GM18867 (cell line): ENCODE results near the gene EGR1.

ENCODE experiments used
- ATAC-seq: cut with Tn5 transposase; IDR thresholded peaks from one replicate; pipeline ENCODE4 v1.9.1; 2021; ENCODE audit warnings: mild to moderate bottlenecking, moderate library complexity; ENCODE audit not compliant: unreplicated experiment

Gene EGR1

GRCh38 chr5:138465261-138466124 is at the start of gene EGR1:
TSS of gene EGR1 (plus strand) at chr5:138465479. CDS start at chr5:138465762, 283 bp downstream.
- ATAC-seq, result peak; percentile 57

- ATAC-seq, result no peak
Observed at GRCh38 chr5:138418444-138418843, 46.8 kb upstream of the EGR1 start.

- ATAC-seq, result no peak
Observed at GRCh38 chr5:138425079-138425478, 40.2 kb upstream of the EGR1 start.

- ATAC-seq, result no peak
Observed at GRCh38 chr5:138435943-138436342, 29.3 kb upstream of the EGR1 start.

- ATAC-seq, result no peak
Observed at GRCh38 chr5:138438003-138438723, 27.1 kb upstream of the EGR1 start.

- ATAC-seq, result peak; percentile 71
Observed at GRCh38 chr5:138438724-138439476, 26.4 kb upstream of the EGR1 start, which contains the start of gene REEP2. TSS of gene REEP2 (plus strand) at chr5:138439057. CDS start at chr5:138439209, 152 bp downstream.

GRCh38 chr5:138439477-138440158 is 25.7 kb upstream of the EGR1 start:
- no peak for ATAC-seq

- ATAC-seq, result no peak
Observed at GRCh38 chr5:138440159-138441073, 24.9 kb upstream of the EGR1 start.

GRCh38 chr5:138441221-138441620 is 24.1 kb upstream of the EGR1 start:
- ATAC-seq, result no peak

- no peak for ATAC-seq
Observed at GRCh38 chr5:138444078-138444773, 21.1 kb upstream of the EGR1 start.

- no peak for ATAC-seq
Observed at GRCh38 chr5:138444774-138445546, 20.3 kb upstream of the EGR1 start.

GRCh38 chr5:138445547-138446271 is 19.6 kb upstream of the EGR1 start:
- ATAC-seq, result no peak

GRCh38 chr5:138448070-138448469 is 17.2 kb upstream of the EGR1 start:
- no peak for ATAC-seq

GRCh38 chr5:138448481-138449398 is 16.5 kb upstream of the EGR1 start:
- no peak for ATAC-seq

- ATAC-seq, result peak; percentile 78
Observed at GRCh38 chr5:138449501-138450239, 15.6 kb upstream of the EGR1 start.

GRCh38 chr5:138450971-138451370 is 14.3 kb upstream of the EGR1 start:
- no peak for ATAC-seq
